GF-D8 (cell line): ENCODE results near the gene SCUBE1.
"Not testable (repeated sequence)": the region's sequence is repeated elsewhere in the genome, so short reads cannot be mapped to it uniquely, and the experiment has no call there.

ENCODE experiments used
- DNase-seq: peaks from one replicate; lab custom pipeline; 2025; lab: John Stamatoyannopoulos, UW

Gene SCUBE1

DNA sequence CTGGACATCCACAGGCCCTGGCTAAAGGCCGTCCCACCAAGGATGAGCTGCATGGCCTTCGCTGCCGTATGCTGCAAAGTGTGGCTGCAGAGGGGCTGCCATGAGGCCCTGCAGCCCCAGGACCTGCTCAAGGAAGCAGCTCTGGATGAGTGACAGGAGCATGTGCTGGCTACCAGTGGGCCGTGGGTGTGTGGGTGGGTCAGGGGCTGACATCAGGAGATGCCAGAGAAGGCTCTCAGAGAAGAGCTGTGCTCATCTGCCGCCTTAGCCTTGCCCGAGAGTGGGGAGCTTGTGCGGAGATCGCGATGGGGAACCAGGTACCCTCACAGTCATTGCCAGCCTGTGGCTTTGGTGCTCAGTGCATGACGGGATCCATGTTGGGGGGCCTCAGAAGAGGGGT, 41.3 kb downstream of the SCUBE1 start:
- DNase-seq = no peak

GRCh38 chr22:43300891-43301676, 42.1 kb downstream of the SCUBE1 start:
- no peak for DNase-seq

DNA sequence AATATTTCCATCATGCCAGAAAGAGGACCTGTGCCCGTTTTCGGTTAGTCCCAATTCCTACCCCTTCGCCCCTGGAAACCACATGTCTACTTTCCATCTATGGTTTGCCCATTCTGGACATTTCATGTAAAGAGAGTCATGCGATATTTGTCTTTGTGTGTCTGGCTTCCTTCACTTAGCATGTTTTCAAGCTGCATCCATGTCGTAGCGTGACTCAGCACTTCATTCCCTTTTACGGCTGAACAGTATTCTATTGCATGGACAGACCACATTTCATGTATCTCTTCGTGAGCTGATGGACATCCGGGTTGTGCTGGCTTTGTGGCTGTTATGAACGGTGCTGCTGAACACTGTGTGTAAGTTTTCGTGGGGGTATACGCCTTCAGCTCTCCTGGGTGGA, 43.4 kb downstream of the SCUBE1 start:
- DNase-seq = no peak

- DNase-seq = no peak
Measured at GRCh38 chr22:43298062-43298801, 44.9 kb downstream of the SCUBE1 start.

- no peak for DNase-seq
Measured at GRCh38 chr22:43297270-43298061, 45.7 kb downstream of the SCUBE1 start.

GRCh38 chr22:43296276-43296902, 46.8 kb downstream of the SCUBE1 start:
- no peak for DNase-seq

GRCh38 chr22:43295660-43296059, 47.5 kb downstream of the SCUBE1 start:
- DNase-seq = no peak

GRCh38 chr22:43295173-43295572, 48.0 kb downstream of the SCUBE1 start:
- no peak for DNase-seq

- DNase-seq = no peak
Measured at GRCh38 chr22:43293655-43294392, 49.3 kb downstream of the SCUBE1 start.

DNA sequence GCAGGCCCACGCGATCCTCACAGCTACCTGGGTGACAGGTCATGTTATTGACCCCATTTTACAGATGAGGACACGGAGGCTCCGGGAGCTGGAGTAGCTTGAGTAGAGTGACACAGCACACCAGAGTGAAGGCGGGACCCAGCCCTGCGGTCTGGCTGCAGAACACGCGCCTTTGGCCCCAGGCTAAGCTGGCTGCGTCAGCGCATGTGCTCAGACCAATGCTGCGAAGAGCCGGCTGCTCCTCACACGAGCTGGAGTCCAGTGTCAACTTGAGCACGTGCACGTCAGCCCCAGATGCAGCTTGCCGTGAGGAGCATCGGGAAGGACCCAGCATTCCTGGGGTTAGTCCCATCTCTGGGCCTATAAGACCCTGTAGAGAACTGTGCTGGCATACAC, 49.9 kb downstream of the SCUBE1 start:
- no peak for DNase-seq

GRCh38 chr22:43292630-43293018, 50.5 kb downstream of the SCUBE1 start:
- no peak for DNase-seq

- DNase-seq = no peak
Measured at GRCh38 chr22:43291381-43291780, 51.8 kb downstream of the SCUBE1 start.

GRCh38 chr22:43289976-43290721, 53.0 kb downstream of the SCUBE1 start:
- peak; percentile 18 for DNase-seq

DNA sequence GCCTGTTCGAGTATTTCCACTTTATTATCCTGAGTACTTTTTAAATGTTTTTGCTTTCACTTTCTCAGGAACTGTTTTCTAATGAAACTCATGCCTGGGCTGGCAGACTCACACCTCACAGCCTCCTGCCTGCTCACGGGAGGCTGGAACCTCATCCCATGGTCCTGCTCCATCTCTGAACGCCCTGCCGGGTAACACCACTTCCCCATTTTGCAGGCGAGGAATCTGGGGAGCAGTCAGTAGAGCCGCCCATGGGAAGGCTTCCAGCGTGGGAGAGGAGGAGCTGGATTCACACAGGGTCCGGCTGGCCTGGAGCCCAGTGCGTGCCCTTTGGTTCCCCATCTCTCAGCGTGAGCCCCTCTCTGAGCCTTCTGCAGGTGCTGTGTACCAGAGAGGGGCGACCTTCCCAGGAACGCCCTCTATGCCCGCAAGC, 53.6 kb downstream of the SCUBE1 start:
- DNase-seq = no peak

- DNase-seq = no peak
Measured at GRCh38 chr22:43288807-43289420, 54.3 kb downstream of the SCUBE1 start.

DNA sequence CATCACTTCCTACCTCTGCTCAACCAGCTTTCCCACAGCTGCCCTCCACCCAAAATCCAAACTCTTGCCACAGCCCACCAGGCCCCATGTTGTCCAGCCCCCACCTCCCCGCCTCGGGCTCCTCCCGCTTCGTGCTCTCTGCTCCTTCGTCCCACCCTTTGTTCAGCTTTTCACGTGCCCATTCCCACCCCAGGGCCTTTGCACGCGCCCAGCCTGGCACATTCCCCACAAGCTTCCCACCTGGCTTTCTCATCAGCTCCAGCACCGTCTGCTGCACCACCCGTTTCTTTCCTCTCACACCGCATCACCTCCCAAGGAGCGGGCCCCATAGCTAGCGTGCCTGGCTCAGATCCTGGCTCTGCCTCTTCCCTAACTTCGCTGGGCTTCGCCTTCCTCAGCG, 54.8 kb downstream of the SCUBE1 start:
- DNase-seq = no peak

DNA sequence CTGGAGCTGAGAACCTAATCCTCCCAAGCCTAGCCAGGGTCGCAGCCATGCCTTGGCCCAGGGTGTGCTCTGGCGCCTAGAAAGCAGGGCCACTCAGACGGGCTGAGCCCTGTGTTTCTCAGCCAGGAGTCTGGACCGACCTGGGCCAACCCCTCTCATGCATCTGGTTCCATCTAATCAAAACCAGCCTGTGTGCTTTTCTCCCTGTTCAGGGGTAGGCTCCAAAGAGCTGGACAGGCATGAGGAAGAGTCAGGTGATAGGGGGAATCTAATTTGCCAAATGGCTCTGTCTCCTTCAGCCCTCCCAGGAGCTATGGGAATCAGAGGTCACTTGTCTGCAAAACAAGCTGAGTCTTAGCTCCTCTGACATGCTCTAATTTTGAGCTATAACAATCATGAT, 55.7 kb downstream of the SCUBE1 start:
- no peak for DNase-seq

GRCh38 chr22:43281394-43281793, 61.8 kb downstream of the SCUBE1 start:
- DNase-seq = no peak

- DNase-seq = not testable (repeated sequence)
Measured at GRCh38 chr22:43280523-43280886, 62.7 kb downstream of the SCUBE1 start.

- DNase-seq = no peak
Measured at GRCh38 chr22:43279867-43280522, 63.2 kb downstream of the SCUBE1 start.
